Measurements from ENCODE around the gene PPP2R1A. TPM values are rescaled to one million over a fixed set of nuclear protein-coding genes. Genes with fewer than 3 reads are reported as not detected.
A peak's percentile ranks its signal among the peaks of the same experiment; 100 is the strongest.
"Not testable (repeated sequence)": the region's sequence is repeated elsewhere in the genome, so short reads cannot be mapped to it uniquely, and the experiment has no call there.

The PPP2R1A gene
- total RNA-seq, 1 experiment from 2014 or later = 278 TPM

- no peak for DNase-seq (ENCODE audit: low read depth)
- in situ Hi-C loops (cut with HindIII; ENCODE audit: low pct_unique_long_range_greater_than_20kb, low sequenced_read_pairs) = no loop called here
Measured at GRCh38 chr19:52230685-52231084, 40.8 kb downstream of the PPP2R1A start.

- no peak for DNase-seq (ENCODE audit: low read depth)
- in situ Hi-C loops (cut with HindIII; ENCODE audit: low pct_unique_long_range_greater_than_20kb, low sequenced_read_pairs) = no loop called here
Measured at GRCh38 chr19:52231154-52231910, 41.5 kb downstream of the PPP2R1A start.

DNA sequence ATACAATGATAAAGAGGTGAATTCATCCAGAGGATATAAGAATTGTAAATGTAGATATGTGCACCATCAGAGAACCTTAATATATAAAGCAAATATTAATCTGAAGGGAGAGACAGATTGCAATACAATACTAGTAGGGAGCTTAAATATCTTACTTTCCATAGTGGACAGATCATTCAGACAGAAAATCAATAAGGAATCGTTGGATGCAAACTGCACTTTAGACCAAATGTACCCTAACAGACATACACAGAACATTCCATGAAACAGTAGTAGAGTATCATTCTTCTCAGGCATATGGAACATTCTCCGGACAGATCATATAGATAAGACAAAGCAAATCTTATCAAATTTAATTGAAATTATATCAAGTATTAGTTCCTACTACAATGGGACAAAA is 44.6 kb downstream of the PPP2R1A start:
- no peak for DNase-seq (ENCODE audit: low read depth)
- in situ Hi-C loops (cut with HindIII; ENCODE audit: low pct_unique_long_range_greater_than_20kb, low sequenced_read_pairs) = no loop called here

- no peak for DNase-seq (ENCODE audit: low read depth)
- in situ Hi-C loops (cut with HindIII; ENCODE audit: low pct_unique_long_range_greater_than_20kb, low sequenced_read_pairs) = no loop called here
Measured at GRCh38 chr19:52237197-52237596, 47.3 kb downstream of the PPP2R1A start.

GRCh38 chr19:52237771-52238400 is 48.0 kb downstream of the PPP2R1A start:
- in situ Hi-C loops (cut with HindIII; ENCODE audit: low pct_unique_long_range_greater_than_20kb, low sequenced_read_pairs) = no loop called here
- peak; percentile 51 for DNase-seq (ENCODE audit: low read depth)

GRCh38 chr19:52244021-52244420 is 54.2 kb downstream of the PPP2R1A start:
- no peak for DNase-seq (ENCODE audit: low read depth)
- in situ Hi-C loops (cut with HindIII; ENCODE audit: low pct_unique_long_range_greater_than_20kb, low sequenced_read_pairs) = no loop called here

DNA sequence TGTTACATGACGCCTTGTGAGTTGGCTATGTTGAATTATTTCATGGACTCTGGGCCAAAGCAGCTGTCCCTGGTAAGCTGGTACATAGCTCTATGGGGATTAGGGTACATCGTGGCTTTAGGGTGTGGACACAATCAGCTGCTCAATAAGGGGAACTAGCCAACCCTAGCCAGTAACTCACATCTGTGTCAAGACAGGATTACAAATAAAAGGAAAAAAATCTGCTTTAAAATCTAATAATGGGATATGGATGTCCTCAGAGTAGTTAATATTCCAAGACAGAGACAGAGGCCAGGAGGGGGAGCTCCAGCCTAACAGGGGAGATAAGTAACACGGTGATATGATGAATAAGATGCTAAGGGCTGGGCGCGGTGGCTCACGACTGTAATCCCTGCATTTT is 58.4 kb downstream of the PPP2R1A start:
- in situ Hi-C loops (cut with HindIII; ENCODE audit: low pct_unique_long_range_greater_than_20kb, low sequenced_read_pairs) = no loop called here
- DNase-seq (ENCODE audit: low read depth) = no peak

- in situ Hi-C loops (cut with HindIII; ENCODE audit: low pct_unique_long_range_greater_than_20kb, low sequenced_read_pairs) = no loop called here
- no peak for DNase-seq (ENCODE audit: low read depth)
Measured at GRCh38 chr19:52258426-52258825, 68.6 kb downstream of the PPP2R1A start.

GRCh38 chr19:52265556-52265955 is 75.7 kb downstream of the PPP2R1A start:
- in situ Hi-C loops (cut with HindIII; ENCODE audit: low pct_unique_long_range_greater_than_20kb, low sequenced_read_pairs); DNase-seq (ENCODE audit: low read depth): not testable (repeated sequence)

DNA sequence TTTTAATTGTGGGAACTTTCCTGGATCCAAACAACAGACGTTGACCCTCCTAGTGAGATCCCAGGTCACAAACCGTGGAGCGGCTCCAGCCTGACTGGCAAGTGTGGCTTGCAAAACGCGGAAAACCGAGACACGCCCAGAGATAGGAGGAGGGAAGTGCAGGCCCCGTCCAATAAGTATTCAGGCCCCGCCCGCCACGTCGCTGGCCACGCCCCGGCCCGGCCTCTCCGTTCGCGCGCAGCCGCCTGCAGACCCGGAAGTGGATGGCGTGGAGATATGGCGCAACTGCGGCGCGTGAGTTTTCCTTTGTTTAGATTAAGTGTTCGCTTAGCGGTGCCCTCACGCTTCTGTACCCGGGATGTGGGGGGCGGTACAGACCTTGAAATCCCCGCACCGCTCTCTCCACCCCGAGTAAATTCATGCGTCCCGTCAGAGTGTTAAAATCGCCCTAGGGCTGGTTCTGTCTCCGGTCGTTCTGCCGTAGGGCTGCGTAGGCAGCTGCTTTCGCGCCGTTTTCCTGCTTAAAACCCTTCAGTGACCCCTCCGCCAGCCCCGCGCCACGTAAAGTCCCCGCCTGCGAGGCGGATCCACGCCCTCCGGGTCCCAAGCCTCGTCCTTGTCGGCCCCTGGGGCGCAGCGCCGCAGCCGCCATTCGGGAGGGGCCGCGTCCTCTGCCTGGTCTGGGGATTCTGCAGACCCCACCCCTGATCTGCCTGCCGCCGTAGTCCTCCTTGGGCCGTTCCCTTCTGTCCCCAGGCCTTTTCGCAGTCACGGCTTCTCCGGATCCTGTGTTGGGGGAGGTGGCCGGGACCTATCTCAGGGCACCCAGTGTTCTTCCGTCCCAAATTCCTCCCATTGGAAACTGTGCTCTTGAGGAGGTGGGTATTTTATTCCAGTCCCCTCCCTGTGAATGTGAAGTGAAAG is 79.7 kb downstream of the PPP2R1A start, which contains the start of gene ZNF766:
TSS of gene ZNF766 (plus strand) at position 250 of the 924 bp plus-strand sequence. CDS start at position 277, 27 bp downstream.
- in situ Hi-C loops (cut with HindIII; ENCODE audit: low pct_unique_long_range_greater_than_20kb, low sequenced_read_pairs) = no loop called here
- peak; percentile 95 for DNase-seq (ENCODE audit: low read depth)

DNA sequence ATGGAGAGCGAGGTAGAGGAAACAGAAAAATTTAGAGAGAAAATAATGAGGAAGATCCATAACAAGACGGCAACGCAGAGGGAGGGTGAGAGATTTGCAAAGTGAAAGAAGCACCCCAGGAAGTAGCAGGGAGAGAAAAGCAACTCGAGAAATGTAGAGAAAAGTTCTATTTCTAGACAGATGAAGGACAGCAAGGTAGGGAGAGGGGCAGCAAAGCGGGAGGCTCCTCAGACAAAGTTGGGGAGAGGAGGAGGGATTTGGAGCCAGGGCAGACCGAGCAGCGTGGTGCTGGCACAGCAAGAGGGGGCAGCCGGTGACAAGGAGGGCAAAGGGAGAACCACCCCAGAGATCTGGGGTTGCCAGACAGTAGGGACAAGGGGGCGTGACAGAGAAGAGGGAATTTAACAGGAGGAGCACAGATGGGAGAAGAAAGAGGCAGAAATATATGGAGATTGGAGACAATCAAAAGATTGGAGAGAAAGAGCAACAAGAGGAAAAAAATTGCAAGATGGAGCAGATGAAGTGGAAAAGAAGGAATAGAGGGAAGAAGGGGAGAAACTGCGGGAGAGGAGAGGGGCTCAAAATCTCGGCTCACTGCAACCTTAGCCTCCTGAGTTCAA is 80.5 kb downstream of the PPP2R1A start:
- in situ Hi-C loops (cut with HindIII; ENCODE audit: low pct_unique_long_range_greater_than_20kb, low sequenced_read_pairs) = no loop called here
- peak; percentile 41 for DNase-seq (ENCODE audit: low read depth)

DNA sequence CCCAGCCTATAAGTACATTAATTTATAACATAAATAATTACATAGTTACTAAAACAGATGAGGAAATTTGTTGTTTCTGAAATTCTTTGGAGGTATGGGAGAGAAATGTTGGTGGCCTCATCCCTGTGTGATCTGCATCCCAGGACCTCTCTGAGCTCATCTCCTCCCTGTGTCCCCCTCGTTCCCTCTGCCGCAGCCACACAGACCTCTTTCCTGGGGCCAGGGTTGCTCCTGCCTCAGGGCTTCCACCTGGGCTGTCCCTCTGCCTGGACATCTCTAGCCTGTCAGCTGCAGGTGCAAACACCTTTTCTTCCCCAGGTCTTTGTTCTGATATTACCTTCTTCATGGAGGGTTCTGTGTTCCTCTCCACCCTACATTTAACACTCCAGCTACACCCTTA is 83.4 kb downstream of the PPP2R1A start:
- in situ Hi-C loops (cut with HindIII; ENCODE audit: low pct_unique_long_range_greater_than_20kb, low sequenced_read_pairs) = no loop called here
- DNase-seq (ENCODE audit: low read depth) = no peak

DNA sequence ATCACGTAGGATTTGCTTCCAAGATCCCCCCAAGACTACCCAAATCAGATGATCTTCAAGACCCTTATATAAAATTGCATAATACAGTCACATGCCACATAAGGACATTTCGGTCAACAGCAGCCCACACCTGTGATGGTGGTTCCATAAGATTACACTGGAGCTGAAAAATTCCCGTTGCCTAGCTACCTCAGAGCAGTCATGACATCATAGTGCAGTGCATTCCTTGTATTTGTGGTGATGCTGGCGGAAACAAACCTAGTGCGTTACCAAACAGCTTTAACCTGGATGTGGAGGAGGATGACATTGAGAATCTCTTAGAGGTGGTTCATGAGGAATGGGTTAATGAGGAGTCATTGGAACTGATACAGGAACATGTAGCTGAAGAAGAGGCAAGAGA is 84.3 kb downstream of the PPP2R1A start:
- in situ Hi-C loops (cut with HindIII; ENCODE audit: low pct_unique_long_range_greater_than_20kb, low sequenced_read_pairs) = no loop called here
- no peak for DNase-seq (ENCODE audit: low read depth)

GRCh38 chr19:52275988-52276387 is 86.1 kb downstream of the PPP2R1A start:
- in situ Hi-C loops (cut with HindIII; ENCODE audit: low pct_unique_long_range_greater_than_20kb, low sequenced_read_pairs) = no loop called here
- no peak for DNase-seq (ENCODE audit: low read depth)

GRCh38 chr19:52277471-52277870 is 87.6 kb downstream of the PPP2R1A start:
- in situ Hi-C loops (cut with HindIII; ENCODE audit: low pct_unique_long_range_greater_than_20kb, low sequenced_read_pairs) = no loop called here
- no peak for DNase-seq (ENCODE audit: low read depth)

Data from Caki2 (cell line).